Thyroid gland (tissue), 4 donors: ENCODE data around the gene UBN1.

Experiments used
- CTCF ChIP-seq, 6 experiments: fragments of 200-600 bp in 3 of 6; fragments of 450-650 bp in 3 of 6; sonication (generic) in 3 of 6; IDR thresholded peaks; one replicate each; pipeline ENCODE4 v1.5.1; 2016 to 2019; ENCODE audit warnings: antibody characterized with exemption in 6 of 6, mild to moderate bottlenecking in 2 of 6, inconsistent platforms in 1 of 6, moderate library complexity in 1 of 6
- POLR2A ChIP-seq, 2 donors: fragments of 450-650 bp; IDR thresholded peaks; one replicate each; pipeline ENCODE4 v1.6.1; 2017; ENCODE audit warnings: antibody characterized with exemption in 2 of 2, mild to moderate bottlenecking in 2 of 2, moderate library complexity in 1 of 2

GRCh38 chr16:4825196-4825595, 22.1 kb upstream of the UBN1 start:
- TF ChIP-seq POLR2A (IDR thresholded peaks at IDR 0.05) (no peak), CTCF (IDR thresholded peaks at IDR 0.05) (no peak)
